ENCODE results near the gene PI16.
"Not testable (repeated sequence)": the region's sequence is repeated elsewhere in the genome, so short reads cannot be mapped to it uniquely, and the experiment has no call there.

The PI16 gene

DNA sequence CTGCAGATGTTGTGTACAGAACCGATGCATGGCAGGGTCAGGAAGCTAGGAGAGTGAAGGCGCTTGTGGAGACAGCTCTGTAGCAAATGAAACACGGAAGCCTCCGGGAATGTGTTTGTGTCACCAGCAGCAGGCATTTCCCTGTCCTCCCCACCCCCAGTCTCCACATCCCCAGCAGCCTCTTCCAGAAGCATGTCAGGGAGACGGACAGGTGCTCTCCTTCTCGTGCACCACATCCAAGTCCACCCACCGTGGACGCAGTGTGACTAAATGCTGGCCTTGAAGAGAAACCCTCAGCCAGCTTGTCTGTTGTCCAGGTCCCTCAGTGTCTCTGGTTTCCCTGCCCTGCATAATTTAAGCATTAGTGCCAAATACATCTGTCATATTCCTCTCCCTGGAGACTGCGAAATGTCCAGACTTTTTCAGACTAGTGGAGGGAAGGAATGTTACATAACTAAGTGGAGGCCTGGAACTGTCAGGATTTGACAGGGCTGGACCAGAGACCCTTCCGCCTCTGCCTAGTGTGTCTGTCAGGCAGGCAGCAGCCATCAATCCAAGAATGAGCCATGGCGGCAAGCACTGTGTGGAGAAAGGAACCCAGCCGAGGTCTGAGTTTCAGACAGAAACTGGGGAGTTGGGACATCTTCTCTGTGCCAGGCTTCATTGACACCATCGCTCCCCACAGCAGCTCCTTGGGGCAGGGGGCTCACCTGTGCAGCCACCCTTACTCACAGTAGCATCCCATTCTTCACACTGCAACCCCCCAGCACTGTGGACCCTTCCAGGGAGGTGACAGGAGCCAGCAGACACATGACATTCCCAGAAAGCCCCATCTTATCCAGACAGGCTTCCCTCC, 26.6 kb upstream of the PI16 start:
- H3K4me3 ChIP-seq (ENCODE audit: low read length), result no peak overlapping the region
- DNase-seq (ENCODE audit: low read depth, low spot score), result no peak

DNA sequence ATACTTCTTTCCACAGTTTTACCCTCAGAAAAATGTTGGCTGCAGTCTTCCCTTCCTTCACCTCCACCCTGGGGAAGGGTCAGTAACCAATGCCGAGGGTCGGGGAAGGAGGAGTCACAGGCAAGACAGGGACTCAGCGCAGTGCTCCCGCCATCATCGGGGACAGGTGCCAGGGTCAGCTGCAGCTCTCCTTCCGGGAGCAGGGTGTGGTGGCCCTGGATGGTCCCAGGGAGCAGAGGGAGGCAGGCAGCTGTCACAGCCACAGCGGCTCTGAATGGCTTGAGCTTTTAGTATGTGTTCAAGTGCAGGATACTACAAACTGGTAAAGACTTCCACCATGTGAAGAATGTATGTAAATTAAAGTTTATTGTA, 26.0 kb upstream of the PI16 start:
- H3K4me3 ChIP-seq (ENCODE audit: low read length), result no peak overlapping the region
- DNase-seq (ENCODE audit: low read depth, low spot score), result no peak

DNA sequence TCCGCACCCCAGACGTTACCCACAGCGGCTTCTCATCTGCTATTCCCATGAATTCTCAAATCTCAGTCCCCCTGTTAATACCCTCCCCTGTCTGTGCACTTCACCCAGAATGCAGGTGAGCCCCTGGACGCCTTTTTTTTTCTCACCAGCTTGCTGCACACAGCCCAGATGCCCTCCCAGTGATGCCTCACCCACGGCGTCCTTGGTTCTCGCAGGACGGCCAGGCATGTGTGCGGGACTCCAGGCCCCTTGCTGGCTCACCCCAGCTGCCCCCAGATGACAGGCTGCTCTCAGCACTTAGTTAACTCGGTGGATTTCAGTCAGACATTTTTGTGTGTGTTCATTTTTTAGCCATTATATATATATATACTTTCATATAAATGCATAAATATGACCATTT, 25.4 kb upstream of the PI16 start:
- no peak for DNase-seq (ENCODE audit: low read depth, low spot score)
- no peak overlapping the region for H3K4me3 ChIP-seq (ENCODE audit: low read length)

DNA sequence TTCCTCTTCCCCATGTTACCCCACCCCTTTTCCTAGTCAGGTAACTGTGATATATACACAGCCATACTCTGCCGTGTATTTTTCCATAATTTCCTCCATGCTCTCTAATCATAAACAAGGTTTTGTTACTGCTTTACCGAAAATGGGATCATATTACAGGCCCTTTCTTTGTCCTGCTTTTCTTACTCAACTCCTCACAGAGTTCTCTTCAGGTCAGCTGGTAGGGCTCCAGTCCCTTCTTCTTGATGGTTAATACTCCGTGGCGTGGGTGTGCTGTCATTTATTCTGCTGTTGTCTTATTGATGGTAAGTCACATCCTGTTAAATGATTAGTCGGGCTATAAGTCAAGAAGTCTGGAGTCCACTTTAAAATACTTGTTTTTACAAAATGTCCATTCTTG, 24.9 kb upstream of the PI16 start:
- no peak for DNase-seq (ENCODE audit: low read depth, low spot score)

DNA sequence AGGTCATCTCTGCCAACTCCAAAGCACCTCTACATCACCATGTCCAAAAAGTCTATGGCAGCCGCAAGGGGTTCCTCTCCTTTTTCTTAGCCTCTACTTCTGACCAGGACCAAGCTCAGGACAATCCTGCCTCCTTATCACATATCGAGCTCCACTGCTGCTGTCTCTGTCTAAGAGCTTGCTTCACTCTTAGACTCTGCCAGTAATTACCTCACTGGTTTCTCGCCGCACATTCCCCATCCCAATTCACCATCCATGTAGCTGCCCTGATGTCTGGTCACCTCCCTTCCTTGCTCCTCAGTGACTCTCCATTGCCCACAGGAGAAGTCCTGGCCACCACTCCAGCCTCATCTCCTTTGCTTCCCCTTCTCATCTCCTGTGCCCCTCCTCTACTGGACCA, 24.1 kb upstream of the PI16 start:
- no peak for DNase-seq (ENCODE audit: low read depth, low spot score)
- H3K4me3 ChIP-seq (ENCODE audit: low read length), result no peak overlapping the region

More for the DNA sequence above, 24.9 kb upstream of the PI16 start:
- H3K4me3 ChIP-seq (ENCODE audit: low read length), result no peak overlapping the region

DNA sequence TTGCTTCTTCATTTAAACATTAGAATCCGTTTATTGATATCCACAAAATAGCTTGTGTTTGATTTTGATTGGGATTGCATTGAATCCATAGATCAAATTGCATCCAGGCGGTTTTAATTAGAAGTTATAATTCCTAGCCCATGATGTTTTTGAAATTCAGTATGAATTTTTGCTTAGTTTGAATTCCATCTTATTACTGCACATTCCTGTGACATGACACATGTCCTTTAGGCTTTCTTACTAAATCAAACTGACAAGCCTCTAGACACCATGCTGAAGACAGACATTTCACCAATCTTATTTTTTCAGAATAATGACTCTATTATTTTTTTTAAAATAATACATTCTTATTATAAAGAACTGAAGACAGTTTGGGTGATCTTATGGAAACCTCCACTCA, 21.4 kb upstream of the PI16 start:
- DNase-seq (ENCODE audit: low read depth, low spot score), result no peak
- no peak overlapping the region for H3K4me3 ChIP-seq (ENCODE audit: low read length)

DNA sequence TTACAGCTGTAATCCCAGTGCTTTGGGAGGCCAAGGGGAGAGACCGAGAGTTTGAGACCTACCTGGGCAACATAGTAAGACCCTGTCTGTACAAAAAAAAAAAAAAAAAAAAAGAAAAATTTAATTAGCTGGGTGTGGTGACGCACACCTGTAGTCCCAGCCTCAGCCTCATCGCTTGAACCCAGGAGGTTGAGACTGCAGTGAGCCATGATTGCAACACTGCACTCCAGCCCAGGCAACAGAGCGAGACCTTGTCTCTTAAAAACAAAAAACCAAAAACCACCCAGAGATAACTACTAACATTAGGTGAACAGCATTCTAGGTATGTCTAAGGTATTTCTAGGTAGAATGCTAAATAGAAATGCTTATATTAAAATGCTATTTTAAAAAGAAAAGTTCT, 21.0 kb upstream of the PI16 start:
- DNase-seq (ENCODE audit: low read depth, low spot score), result no peak
- no peak overlapping the region for H3K4me3 ChIP-seq (ENCODE audit: low read length)

DNA sequence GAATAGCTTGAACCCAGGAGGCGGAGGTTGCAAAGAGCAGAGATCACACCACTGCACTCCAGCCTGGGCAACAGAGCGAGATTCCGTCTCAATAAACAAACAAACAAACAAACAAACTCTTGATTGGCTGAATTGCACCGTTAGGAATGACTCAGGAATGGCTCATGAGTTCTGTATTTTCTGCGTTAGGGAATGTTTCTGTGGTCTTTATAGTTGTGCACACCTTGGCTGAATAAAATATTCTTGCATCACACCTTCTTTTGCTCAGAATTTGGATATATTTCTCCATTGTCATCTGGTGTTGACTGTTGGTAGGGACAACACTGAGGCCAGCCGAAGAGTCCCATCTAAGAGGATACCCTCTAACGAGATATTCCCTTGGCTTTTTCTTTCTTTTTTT, 19.6 kb upstream of the PI16 start:
- H3K4me3 ChIP-seq (ENCODE audit: low read length), result no peak overlapping the region

DNA sequence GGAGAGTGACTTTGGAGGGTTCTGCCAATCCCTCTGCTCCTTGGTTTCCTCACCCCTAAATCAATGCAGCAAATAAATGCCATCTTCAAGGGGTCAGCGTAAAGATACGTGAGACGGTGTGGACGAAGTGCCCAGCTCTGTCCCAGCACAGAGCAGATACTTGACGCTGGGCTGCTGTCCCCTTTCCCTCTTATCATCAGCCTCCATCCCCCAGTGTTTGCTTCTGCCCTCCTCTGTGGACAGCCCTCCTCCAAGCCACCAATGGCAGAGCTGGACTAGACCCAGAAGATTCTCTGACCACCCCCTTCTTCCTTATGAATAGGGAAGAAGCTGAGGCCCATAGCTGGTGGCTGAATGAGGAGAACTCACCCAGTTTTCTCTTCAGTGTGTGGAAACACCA, 17.7 kb upstream of the PI16 start:
- no peak overlapping the region for H3K4me3 ChIP-seq (ENCODE audit: low read length)
- no peak for DNase-seq (ENCODE audit: low read depth, low spot score)

More for the DNA sequence above, 19.6 kb upstream of the PI16 start:
- no peak for DNase-seq (ENCODE audit: low read depth, low spot score)

DNA sequence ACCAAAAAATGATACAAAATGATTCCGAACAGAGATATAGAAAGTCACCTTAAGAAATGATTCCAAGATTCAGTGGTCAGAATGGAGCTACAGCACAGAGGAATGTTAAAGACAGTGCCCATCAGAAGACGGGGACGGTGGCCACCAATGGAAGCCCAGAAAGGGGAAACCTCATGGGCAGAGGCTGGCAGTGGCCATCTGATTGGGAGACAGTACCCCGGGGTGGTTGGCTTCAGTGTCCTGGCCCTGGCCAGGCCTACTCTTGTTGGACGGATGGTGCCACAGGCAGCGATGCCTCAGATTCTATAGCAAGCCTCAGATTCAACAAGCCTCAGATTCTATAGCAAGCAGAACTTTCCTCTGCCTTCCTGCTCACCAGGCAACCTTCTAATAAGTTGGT, 16.6 kb upstream of the PI16 start:
- H3K4me3 ChIP-seq (ENCODE audit: low read length), result no peak overlapping the region
- no peak for DNase-seq (ENCODE audit: low read depth, low spot score)

DNA sequence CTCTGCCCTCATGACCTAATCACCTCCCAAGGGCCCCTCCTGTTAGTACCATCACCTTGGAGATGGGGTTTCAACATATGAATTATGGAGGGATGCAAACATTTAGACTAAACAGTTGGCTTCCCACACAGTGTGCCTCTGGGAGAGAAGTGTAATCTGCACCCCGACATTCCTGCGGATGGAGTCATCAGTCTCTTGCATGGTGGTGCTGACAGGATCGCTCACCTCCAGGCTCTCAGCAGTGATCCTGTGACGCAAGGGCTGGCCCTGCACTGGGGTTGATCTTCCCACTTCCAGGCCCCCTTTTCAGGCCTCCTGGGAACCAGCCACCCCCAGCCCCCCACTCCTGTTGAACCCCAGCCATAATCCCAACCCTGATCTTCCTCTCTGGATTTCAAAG, 16.0 kb upstream of the PI16 start:
- DNase-seq (ENCODE audit: low read depth, low spot score), result no peak

DNA sequence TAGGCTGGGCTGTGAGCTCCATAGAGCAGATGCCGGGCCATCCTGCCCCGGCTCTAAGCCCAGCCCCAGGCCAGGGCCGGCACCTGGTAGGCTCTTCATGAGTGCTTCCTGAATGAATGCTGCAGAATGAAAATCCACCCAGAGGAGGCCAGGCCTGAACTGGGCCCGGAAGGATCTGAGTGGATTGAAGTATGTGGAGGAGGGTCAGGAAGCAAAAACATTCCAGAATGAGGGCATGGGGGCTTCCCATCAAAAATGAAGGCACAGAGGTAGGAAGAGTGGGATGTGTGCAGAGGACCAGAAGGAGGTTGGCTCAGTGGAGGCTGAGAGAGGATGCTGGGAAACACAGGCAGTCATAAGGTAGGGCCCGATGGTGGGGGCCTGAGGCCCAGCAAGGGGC, 15.5 kb upstream of the PI16 start:
- not testable (repeated sequence) for H3K4me3 ChIP-seq (ENCODE audit: low read length); DNase-seq (ENCODE audit: low read depth, low spot score)

More for the DNA sequence above, 16.0 kb upstream of the PI16 start:
- no peak overlapping the region for H3K4me3 ChIP-seq (ENCODE audit: low read length)

DNA sequence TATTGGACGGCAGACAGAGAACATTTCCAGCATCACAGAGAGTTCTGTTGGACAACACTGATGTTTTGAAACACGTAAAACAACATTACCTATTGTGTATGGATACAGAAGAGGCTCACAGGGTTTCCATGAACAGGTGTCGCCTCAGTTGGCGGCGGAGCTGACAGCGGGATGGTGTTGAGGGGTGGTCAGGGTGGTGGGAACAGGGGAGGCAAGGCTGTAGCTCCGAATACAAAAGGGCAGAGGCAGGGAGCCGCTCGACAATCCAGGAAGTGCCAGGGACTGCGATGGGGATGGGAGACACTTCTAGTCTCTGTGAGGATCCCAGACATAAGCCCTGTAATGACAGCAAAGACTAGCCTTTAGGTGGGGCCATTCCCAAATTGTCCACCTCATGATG, 14.5 kb upstream of the PI16 start:
- no peak for DNase-seq (ENCODE audit: low read depth, low spot score)
- no peak overlapping the region for H3K4me3 ChIP-seq (ENCODE audit: low read length)

DNA sequence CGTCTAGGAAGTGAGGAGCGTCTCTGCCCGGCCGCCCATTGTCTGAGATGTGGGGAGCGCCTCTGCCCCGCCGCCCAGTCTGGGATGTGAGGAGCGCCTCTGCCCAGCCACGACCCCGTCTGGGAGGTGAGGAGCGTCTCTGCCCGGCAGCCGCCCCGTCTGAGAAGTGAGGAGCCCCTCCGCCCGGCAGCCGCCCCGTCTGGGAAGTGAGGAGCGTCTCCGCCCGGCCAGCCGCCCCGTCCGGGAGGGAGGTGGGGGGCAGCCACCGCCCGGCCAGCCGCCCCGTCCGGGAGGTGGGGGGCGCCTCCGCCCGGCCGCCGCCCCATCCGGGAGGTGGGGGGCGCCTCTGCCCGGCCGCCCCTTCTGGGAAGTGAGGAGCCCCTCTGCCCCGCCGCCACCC, 13.0 kb upstream of the PI16 start:
- not testable (repeated sequence) for DNase-seq (ENCODE audit: low read depth, low spot score); H3K4me3 ChIP-seq (ENCODE audit: low read length)

DNA sequence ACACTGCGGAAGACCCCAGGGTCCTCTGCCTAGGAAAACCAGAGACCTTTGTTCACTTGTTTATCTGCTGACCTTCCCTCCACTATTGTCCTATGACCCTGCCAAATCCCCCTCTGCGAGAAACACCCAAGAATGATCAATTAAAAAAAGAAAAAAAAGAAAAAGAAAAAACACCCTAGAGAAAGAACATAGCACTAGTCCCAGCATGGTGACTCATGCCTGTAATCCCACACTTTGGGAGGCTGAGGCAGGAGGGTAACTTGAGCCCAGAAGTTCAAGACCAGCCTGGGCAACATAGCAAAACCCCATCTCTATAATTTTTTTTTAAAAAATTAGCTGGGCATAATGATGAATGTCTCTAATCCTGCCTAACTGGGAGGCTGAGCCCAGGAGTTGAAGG, 12.2 kb upstream of the PI16 start:
- H3K4me3 ChIP-seq (ENCODE audit: low read length); DNase-seq (ENCODE audit: low read depth, low spot score): not testable (repeated sequence)

DNA sequence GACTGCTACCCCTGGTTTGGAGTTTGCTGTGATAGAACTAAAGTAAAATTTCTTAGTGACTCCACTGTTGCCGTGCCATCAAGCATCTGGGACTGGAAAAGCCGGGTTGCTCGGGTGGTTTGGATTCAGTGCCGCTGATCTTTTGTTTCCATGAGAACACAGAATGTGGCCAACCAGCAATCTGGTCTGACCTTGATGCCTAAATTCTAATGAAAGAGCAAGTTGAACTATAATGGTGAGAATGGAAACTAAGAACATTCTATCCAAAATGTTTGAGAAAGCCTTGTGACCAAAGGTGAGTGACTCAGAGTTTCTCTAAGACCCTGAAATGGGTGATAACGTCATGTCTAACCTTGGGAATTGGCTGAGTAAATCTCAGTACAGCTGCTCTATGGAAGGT, 9.9 kb upstream of the PI16 start:
- H3K4me3 ChIP-seq (ENCODE audit: low read length), result no peak overlapping the region
- no peak for DNase-seq (ENCODE audit: low read depth, low spot score)

DNA sequence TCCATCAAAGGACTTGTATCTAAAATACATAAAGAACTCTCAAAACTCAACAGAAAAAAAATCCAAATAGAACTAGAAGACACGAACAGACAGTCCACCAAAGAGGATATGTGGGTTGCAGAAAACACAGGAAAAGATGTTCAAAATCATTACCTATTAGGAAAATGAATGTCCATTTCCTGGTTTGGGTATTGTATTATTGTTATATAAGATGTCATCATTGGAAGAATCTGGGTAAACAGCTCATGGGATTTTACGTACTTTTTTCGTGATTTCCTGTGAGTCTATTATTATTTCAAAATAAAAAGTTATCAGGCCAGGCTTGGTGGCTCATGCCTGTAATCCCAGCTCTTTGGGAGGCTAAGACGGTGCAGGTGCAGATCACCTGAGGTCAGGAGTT, 9.2 kb upstream of the PI16 start:
- DNase-seq (ENCODE audit: low read depth, low spot score), result no peak
- H3K4me3 ChIP-seq (ENCODE audit: low read length), result no peak overlapping the region

DNA sequence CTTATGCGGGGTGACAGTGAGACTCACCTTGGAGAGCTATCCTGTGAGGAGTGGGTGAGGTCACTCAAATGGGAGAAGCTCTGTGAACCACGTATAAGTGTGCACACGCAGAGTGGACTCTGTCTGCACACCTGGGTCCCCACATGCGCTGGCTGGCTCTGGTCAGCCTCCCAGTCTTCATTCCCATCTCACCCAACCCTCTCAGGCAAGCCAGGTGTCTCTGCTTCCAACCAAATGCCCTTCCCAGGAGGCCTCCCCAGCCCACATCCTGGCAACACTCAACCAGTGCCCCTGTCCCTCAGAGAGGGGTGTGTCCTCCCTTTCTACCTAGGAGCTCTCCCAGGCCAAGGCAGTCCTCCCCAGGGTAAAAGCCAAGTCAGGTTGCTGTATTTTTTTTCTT, 8.0 kb upstream of the PI16 start:
- DNase-seq (ENCODE audit: low read depth, low spot score), result no peak
- no peak overlapping the region for H3K4me3 ChIP-seq (ENCODE audit: low read length)

DNA sequence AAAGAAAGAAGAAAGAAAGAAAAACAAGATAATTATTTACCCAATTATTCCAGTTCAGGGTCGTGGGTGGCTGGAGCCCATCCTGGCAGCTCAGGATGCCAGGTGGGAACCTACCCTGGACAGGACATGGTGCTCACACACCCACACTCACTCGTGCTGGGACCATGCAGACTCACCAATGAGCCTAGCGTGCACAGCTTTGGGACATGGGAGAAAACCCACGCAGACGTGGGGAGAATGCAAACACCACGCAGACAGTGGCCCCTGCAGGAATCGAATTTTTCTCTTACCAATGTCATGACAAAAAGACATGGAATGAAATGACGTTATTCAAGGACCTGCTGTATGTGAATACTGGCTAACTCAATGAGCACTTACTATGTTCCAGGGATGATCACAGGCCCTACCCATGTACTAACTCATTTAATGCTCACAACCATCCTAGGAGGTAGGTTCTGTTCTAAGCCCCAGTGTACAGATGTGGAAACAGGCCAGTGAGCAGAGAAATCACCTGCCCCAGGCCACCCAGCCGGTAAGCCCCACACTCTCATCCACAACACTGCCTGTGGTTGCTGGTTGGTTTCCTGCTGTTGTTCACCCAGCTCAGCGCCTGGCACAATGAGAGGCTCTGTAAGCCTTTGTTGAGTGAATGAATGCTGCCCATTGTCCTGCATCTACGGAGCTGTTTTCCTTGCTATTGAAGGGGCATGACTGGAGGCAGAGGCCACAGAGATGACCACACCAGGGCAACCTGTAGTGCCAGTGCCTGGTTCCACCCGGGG, 6.8 kb upstream of the PI16 start:
- peak; percentile 92 for DNase-seq (ENCODE audit: low read depth, low spot score)
- H3K4me3 ChIP-seq (ENCODE audit: low read length), result peak overlapping the region; percentile 45

DNA sequence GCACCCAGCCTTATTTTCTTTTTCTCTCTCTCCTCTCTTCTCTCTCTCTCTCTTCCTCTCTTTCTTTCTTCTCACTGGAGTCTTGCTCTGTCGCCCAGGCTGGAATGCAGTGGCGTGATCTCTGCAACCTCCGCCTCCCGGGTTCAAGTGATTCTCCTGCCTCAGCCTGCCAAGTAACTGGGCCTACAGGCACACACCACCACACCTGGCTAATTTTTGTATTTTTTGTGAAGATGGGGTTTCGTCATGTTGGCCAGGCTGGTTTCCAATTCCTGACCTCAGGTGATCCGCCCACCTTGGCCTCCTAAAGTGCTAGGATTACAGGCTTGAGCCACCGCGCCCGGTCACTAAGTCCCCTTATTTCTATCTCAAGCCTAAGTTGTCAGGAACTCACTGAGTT, 5.5 kb upstream of the PI16 start:
- not testable (repeated sequence) for H3K4me3 ChIP-seq (ENCODE audit: low read length); DNase-seq (ENCODE audit: low read depth, low spot score)

DNA sequence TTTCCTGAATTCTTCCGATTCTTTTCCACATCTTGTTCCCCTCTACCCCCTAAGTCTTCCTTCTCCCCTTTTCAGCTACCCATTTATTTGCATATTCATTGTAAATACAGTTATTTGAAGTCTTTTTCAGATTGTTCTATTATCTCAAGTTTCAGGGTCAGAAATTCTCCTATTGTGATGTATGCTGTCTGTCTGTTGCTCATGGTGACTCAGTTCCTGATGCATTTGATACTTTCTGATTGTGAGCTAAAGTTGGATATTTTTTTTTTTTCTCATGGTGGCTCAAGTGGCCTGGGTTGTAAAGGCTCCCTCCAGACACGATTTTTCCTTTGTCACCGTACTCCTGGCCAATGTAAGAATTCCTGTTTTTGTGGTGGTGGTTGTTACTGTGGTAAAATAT, 4.9 kb upstream of the PI16 start:
- DNase-seq (ENCODE audit: low read depth, low spot score), result no peak

More for the DNA sequence above, 4.9 kb upstream of the PI16 start:
- H3K4me3 ChIP-seq (ENCODE audit: low read length), result no peak overlapping the region
